GM18870 (cell line): ENCODE data around the gene TSNAX.
"Not testable (repeated sequence)": the region's sequence is repeated elsewhere in the genome, so short reads cannot be mapped to it uniquely, and the experiment has no call there.

ENCODE experiments used
- ATAC-seq: cut with Tn5 transposase; IDR thresholded peaks from one replicate; pipeline ENCODE4 v1.9.1; 2021; ENCODE audit warnings: moderate library complexity; ENCODE audit not compliant: unreplicated experiment

TSNAX gene

GRCh38 chr1:231528172-231529029 lies at the start of gene TSNAX:
TSS of gene TSNAX (plus strand) at chr1:231528669. CDS start at chr1:231528811, 142 bp downstream.
- peak; percentile 85 for ATAC-seq

DNA sequence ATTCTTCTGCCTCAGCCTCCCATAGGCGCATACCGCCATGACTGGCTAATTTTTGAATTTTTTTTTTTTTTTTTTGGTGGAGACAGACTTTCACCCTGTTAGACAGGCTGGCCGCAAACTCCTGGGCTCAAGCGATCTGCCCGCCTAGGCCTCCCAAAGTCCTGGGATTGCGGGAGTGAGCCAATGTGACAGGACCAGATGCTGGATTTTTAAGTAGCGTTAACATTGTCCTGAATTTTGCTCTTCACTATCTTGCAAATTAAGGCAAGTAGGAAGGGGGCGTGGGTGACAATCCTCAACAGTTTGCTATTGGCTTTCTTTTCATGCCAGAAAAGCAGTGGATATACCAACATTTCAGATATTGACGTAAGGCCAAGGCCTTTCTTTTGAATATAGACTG lies 49.7 kb upstream of the TSNAX start:
- no peak for ATAC-seq

DNA sequence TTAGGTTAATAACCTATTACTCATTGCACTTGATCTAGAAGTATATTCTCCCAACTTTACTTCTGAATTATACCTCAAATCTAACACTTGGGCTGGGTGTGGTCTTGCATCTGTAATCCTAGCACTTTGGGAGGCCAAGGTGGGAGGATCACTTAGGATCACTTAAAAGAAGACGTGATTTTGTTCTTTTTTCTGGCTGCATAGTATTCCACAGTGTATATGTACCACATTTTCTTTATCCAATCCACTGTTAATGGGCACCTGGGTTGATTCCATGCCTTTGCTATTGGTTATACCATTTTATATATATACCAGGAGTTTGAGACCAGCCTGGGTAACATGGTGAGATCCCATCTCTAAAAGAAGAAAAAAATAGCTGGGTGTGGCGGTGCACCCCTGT lies 48.5 kb upstream of the TSNAX start:
- ATAC-seq: no peak

DNA sequence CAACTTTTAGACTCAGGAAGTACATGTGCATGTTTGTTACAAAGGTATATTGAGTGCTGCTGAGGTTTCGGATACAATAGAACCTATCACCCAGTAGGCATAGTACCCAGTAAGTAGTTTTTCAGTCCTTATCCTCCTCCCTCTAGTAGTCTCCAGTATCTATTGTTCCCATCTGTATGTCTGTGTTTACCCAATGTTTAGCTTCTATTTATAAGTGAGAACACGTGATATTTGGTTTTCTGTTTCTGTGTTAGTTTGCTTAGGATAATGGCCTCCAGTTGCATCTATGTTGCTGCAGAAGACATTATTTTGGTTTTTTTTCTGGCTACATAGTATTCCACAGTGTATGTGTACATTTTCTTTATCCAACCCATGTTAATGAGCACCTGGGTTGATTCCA lies 47.2 kb upstream of the TSNAX start:
- ATAC-seq: no peak

GRCh38 chr1:231485029-231485784 lies 43.3 kb upstream of the TSNAX start:
- ATAC-seq: no peak

DNA sequence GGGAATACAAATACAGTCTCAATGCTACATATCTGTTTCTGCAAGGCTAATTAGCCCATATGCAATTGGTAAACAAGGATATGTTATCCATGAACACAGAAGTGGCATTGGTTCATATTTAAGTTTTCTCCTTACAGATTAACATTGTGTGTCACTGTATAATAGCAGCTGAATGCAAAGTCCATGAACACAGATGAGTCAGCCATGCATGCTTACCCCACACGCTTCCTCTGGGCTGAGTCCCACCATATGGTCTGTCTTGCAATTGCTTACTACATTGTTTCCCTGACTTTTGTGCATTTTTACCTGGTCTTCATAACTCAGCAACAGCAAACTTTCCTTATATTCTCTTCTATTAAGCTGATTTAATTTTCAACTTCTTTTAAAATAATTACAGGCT lies 41.5 kb upstream of the TSNAX start:
- ATAC-seq: no peak

GRCh38 chr1:231487910-231488309 lies 40.6 kb upstream of the TSNAX start:
- ATAC-seq: no peak

GRCh38 chr1:231493421-231494185 lies 34.9 kb upstream of the TSNAX start:
- ATAC-seq: no peak

DNA sequence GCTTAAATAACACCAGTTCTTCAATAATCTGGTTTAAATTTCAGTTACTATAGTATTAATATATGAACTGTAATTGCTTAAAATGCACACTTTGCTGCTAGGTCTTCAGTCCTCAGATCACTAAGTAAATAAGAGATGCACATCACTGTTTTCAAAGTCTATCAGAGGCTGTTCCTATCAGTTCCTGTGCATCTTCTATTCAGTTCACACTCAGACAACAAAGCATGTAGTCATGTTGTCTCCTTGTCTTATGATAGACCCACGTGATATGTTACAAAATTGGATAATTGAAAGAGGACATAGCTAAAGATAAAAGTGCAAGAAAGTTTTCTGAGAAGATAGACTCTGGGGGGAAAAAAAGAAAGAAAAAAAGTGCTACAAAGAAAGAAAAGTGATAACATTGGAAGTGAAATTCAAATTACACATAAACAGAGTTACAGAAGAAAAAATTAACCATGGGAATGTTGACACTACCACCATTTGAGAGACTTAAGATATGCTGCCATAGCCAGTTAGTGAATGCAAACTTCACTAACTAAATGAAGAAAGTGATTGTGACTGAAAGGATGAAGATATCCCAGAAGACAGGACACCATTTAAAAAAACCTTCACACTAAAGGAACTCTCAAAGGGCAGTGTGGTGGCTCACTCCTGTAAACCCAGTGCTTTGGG lies 33.9 kb upstream of the TSNAX start:
- no peak for ATAC-seq

DNA sequence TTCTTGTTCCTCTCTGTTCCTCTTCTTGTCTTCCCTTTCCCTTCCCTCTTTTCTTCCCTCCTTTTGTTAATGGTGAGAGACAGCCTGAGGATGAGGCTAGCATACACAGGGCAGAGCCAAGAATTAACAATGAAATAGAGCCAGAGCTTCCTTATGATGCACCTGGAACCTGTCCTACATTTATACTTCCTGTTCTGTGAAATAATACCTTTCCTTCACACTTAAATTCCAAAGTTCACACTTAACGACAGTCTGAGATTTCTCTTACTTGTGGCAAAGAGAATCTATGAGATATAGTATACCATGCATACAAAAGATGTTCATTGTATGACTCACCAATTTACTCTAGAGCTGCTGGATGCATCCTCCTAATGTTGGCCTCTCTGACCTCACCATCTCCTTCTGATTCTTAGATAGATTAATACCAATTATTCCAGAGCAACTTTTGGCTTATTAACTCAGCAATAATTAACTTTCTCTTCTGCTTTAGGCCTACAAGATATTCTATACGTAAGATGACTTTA lies 30.8 kb upstream of the TSNAX start:
- ATAC-seq: no peak

DNA sequence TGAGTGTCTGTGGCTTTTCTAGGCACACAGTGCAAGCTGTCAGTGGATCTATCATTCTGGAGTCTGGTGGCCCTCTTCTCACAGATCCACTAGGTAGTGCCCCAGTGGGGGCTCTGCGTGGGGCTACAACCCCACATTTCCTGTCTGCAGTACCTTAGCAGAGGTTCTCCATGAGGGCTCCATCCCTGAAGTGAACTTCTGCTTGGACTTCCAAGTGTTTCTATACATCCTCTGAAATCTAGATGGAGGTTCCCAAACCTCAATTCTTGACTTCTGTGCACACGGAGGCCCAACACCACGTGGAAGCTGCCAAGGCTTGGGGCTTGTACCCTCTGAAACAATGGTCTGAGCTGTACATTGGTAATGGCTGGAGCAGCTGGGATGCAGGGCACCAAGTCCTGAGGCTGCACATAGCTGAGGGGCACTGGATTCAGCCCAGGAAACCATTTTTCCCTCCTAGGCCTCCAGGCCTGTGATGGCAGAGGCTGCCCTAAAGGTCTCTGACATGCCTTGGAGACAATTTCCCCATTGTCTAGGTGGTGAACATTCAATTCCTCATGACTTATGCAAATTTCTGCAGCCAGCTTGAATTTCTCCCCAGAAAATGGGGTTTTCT lies 29.2 kb upstream of the TSNAX start:
- ATAC-seq: no peak

GRCh38 chr1:231500666-231501065 lies 27.8 kb upstream of the TSNAX start:
- no peak for ATAC-seq

GRCh38 chr1:231503168-231503567 lies 25.3 kb upstream of the TSNAX start:
- not testable (repeated sequence) for ATAC-seq

- peak; percentile 50 for ATAC-seq
Measured at GRCh38 chr1:231507476-231508355, 20.8 kb upstream of the TSNAX start.

DNA sequence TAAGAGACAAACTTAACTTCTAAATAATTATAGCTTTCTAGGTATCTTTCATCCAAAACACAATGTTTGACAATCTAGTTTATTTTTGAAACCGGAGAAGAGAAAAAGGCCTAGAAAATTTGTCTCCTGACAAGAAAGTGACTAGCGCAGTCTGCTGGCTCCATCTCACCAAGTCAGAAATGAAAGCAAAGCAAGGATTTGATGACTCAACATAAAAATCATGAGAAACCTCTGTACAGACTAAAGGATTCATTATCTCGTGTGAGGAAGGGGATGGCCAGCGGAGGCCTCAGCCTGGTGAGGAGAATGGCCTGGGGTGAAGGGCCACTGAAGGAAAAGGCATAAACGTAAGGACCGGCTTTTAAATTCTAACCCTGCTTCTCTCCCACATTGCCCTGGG lies 20.0 kb upstream of the TSNAX start:
- no peak for ATAC-seq

GRCh38 chr1:231508941-231509340 lies 19.5 kb upstream of the TSNAX start:
- ATAC-seq: no peak

GRCh38 chr1:231512147-231512698 lies 16.2 kb upstream of the TSNAX start:
- peak; percentile 46 for ATAC-seq

DNA sequence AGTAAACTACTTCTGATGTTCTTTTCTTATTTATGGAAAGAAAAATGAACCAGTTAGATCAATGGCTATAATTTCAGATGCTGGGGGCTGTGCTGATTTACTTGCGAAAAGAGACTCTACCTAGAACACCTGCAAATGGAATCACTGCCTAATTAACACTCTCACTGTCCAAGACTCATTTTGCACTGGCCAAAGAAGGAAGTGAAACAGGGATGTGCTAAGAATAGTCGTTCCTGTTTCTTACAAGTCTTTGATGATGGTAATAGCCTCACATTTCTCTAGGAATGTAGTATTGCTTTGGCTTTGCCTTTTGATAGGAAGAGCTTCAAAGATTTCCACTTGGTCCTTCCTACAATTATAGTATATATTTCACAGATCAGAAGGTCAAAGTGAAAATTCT lies 12.7 kb upstream of the TSNAX start:
- ATAC-seq: no peak

GRCh38 chr1:231517076-231517475 lies 11.4 kb upstream of the TSNAX start:
- ATAC-seq: no peak
